GM23338 (cell line): ENCODE measurements around the gene MLF2. TPM values are rescaled to one million over a fixed set of nuclear protein-coding genes. Genes with fewer than 3 reads are reported as not detected.

Source experiments
- ATAC-seq: fragments of 200-7000 bp; cut with Tn5 transposase; 3 replicates; pipeline ENCODE4 v1.9.1; 2020
- DNase-seq: peaks from one replicate; pipeline ENCODE4 v3.0.0-alpha.2; 2015; ENCODE audit warnings: low spot score
- H2AFZ ChIP-seq: fragments of 200-600 bp; sonication (generic); 2 replicates; pipeline ENCODE4 v1.8.0; 2016; ENCODE audit warnings: antibody characterized with exemption, mild to moderate bottlenecking, moderate library complexity
- H3F3A ChIP-seq: fragments of 200-600 bp; sonication (generic); replicated peaks from 2 replicates; pipeline ENCODE4 v1.8.0; 2017; ENCODE audit warnings: antibody characterized with exemption, mixed run types, low read depth
- H3K27ac ChIP-seq: fragments of 200-600 bp; sonication (generic); 2 replicates; pipeline ENCODE4 v1.6.1; 2016; ENCODE audit warnings: low read depth
- H3K27me3 ChIP-seq: fragments of 200-600 bp; sonication (generic); 2 replicates; pipeline ENCODE4 v1.8.0; 2016; ENCODE audit warnings: mild to moderate bottlenecking, mixed run types, moderate library complexity; ENCODE audit not compliant: insufficient read depth
- H3K36me3 ChIP-seq: fragments of 200-600 bp; sonication (generic); 2 replicates; pipeline ENCODE4 v1.8.0; 2016; ENCODE audit warnings: mild to moderate bottlenecking; ENCODE audit not compliant: insufficient read depth
- H3K4me1 ChIP-seq: fragments of 200-600 bp; sonication (generic); 2 replicates; pipeline ENCODE4 v1.8.0; 2016; ENCODE audit warnings: mild to moderate bottlenecking, moderate library complexity; ENCODE audit not compliant: insufficient read depth
- H3K4me2 ChIP-seq: fragments of 200-600 bp; sonication (generic); 2 replicates; pipeline ENCODE4 v1.7.1; 2017; ENCODE audit warnings: mixed run types
- H3K4me3 ChIP-seq: fragments of 200-600 bp; sonication (generic); 2 replicates; pipeline ENCODE4 v1.6.1; 2016; ENCODE audit warnings: mixed run types
- H3K79me2 ChIP-seq: fragments of 200-600 bp; sonication (generic); replicated peaks from 2 replicates; pipeline ENCODE4 v1.8.0; 2017; ENCODE audit warnings: mild to moderate bottlenecking; ENCODE audit not compliant: insufficient read depth
- H3K9me2 ChIP-seq: fragments of 200-600 bp; sonication (generic); 2 replicates; pipeline ENCODE4 v1.8.0; 2017; ENCODE audit not compliant: insufficient read depth
- H4K20me1 ChIP-seq: fragments of 200-600 bp; sonication (generic); replicated peaks from 2 replicates; pipeline ENCODE4 v1.8.0; 2017; ENCODE audit warnings: mild to moderate bottlenecking; ENCODE audit not compliant: insufficient read depth
- H3K27ac Mint-ChIP-seq: 2 replicates; pipeline ENCODE4 v1.8.0; 2020; ENCODE audit warnings: inconsistent platforms, mild to moderate bottlenecking, moderate library complexity, mixed read lengths
- H3K27me3 Mint-ChIP-seq: 3 replicates; pipeline ENCODE4 v1.8.0; 2022; ENCODE audit warnings: low read depth, mild to moderate bottlenecking, moderate library complexity, mixed read lengths, inconsistent platforms; ENCODE audit not compliant: insufficient read depth, poor library complexity
- H3K36me3 Mint-ChIP-seq: 3 replicates; pipeline ENCODE4 v1.8.0; 2021; ENCODE audit warnings: low read depth, mild to moderate bottlenecking, inconsistent platforms, moderate library complexity, mixed read lengths
- H3K4me1 Mint-ChIP-seq: 3 replicates; pipeline ENCODE4 v1.8.0; 2020; ENCODE audit warnings: mild to moderate bottlenecking, inconsistent platforms, mixed read lengths
- H3K4me3 Mint-ChIP-seq: 3 replicates; pipeline ENCODE4 v1.8.0; 2021; ENCODE audit warnings: moderate library complexity, mild to moderate bottlenecking, inconsistent platforms, mixed read lengths
- H3K9me3 Mint-ChIP-seq: 3 replicates; pipeline ENCODE4 v1.8.0; 2020; ENCODE audit warnings: moderate library complexity, mild to moderate bottlenecking, inconsistent platforms, mixed read lengths
- CREB1 ChIP-seq: fragments of 250-450 bp; sonication (Bioruptor Pico); IDR thresholded peaks from 2 replicates; pipeline ENCODE4 v1.5.0; 2020; ENCODE audit warnings: low read depth, mild to moderate bottlenecking, moderate library complexity
- JUNB ChIP-seq: IDR thresholded peaks from one replicate; pipeline ENCODE4 v1.6.1; 2016; ENCODE audit warnings: antibody characterized with exemption; ENCODE audit not compliant: unreplicated experiment
- polyA plus RNA-seq: library from polyadenylated mRNA; unstranded; fragments of >200 nt; fragmentation: Nextera tagmentation; extraction: Ambion mirVana; gene quantifications from 2 replicates; pipeline ENCODE4 v1.2.1, GENCODE V29; 2016
- total RNA-seq: library from RNA; depleted of rRNA; stranded (reverse); fragments of >200 nt; shearing (Covaris generic); gene quantifications from 2 replicates; pipeline ENCODE4 v1.2.3, GENCODE V29; 2014
- TF ChIP-seq, protein P1 (sequence below): fragments of 250-450 bp; sonication (Bioruptor Pico); IDR thresholded peaks from 2 replicates; pipeline ENCODE4 v1.5.0; 2020; ENCODE audit warnings: mild to moderate bottlenecking, moderate library complexity
- TF ChIP-seq, protein P2 (sequence below), 2 experiments: fragments of 200-600 bp in 1 of 2; sonication (generic) in 1 of 2; conservative IDR thresholded peaks; 2 replicates each; pipeline versions ENCODE4 v1.5.1 to v1.6.1; 2016 to 2017; ENCODE audit warnings: antibody characterized with exemption in 2 of 2, low read depth in 2 of 2, mild to moderate bottlenecking in 2 of 2, moderate library complexity in 1 of 2

MLF2 gene
- total and polyA plus RNA-seq, 2 experiments from 2014 or later, result 280 to 289 TPM

- TF ChIP-seq, protein P1, sequence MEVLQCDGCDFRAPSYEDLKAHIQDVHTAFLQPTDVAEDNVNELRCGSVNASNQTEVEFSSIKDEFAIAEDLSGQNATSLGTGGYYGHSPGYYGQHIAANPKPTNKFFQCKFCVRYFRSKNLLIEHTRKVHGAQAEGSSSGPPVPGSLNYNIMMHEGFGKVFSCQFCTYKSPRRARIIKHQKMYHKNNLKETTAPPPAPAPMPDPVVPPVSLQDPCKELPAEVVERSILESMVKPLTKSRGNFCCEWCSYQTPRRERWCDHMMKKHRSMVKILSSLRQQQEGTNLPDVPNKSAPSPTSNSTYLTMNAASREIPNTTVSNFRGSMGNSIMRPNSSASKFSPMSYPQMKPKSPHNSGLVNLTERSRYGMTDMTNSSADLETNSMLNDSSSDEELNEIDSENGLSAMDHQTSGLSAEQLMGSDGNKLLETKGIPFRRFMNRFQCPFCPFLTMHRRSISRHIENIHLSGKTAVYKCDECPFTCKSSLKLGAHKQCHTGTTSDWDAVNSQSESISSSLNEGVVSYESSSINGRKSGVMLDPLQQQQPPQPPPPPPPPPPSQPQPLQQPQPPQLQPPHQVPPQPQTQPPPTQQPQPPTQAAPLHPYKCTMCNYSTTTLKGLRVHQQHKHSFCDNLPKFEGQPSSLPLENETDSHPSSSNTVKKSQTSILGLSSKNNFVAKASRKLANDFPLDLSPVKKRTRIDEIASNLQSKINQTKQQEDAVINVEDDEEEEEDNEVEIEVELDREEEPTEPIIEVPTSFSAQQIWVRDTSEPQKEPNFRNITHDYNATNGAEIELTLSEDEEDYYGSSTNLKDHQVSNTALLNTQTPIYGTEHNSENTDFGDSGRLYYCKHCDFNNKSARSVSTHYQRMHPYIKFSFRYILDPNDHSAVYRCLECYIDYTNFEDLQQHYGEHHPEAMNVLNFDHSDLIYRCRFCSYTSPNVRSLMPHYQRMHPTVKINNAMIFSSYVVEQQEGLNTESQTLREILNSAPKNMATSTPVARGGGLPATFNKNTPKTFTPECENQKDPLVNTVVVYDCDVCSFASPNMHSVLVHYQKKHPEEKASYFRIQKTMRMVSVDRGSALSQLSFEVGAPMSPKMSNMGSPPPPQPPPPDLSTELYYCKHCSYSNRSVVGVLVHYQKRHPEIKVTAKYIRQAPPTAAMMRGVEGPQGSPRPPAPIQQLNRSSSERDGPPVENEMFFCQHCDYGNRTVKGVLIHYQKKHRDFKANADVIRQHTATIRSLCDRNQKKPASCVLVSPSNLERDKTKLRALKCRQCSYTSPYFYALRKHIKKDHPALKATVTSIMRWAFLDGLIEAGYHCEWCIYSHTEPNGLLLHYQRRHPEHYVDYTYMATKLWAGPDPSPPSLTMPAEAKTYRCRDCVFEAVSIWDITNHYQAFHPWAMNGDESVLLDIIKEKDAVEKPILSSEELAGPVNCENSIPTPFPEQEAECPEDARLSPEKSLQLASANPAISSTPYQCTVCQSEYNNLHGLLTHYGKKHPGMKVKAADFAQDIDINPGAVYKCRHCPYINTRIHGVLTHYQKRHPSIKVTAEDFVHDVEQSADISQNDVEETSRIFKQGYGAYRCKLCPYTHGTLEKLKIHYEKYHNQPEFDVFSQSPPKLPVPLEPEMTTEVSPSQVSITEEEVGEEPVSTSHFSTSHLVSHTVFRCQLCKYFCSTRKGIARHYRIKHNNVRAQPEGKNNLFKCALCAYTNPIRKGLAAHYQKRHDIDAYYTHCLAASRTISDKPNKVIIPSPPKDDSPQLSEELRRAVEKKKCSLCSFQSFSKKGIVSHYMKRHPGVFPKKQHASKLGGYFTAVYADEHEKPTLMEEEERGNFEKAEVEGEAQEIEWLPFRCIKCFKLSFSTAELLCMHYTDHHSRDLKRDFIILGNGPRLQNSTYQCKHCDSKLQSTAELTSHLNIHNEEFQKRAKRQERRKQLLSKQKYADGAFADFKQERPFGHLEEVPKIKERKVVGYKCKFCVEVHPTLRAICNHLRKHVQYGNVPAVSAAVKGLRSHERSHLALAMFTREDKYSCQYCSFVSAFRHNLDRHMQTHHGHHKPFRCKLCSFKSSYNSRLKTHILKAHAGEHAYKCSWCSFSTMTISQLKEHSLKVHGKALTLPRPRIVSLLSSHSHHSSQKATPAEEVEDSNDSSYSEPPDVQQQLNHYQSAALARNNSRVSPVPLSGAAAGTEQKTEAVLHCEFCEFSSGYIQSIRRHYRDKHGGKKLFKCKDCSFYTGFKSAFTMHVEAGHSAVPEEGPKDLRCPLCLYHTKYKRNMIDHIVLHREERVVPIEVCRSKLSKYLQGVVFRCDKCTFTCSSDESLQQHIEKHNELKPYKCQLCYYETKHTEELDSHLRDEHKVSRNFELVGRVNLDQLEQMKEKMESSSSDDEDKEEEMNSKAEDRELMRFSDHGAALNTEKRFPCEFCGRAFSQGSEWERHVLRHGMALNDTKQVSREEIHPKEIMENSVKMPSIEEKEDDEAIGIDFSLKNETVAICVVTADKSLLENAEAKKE (CRISPR knock-in tag), result no peak
- TF ChIP-seq JUNB, result no peak
Measured at GRCh38 chr12:6748761-6749160, 4.2 kb downstream of the MLF2 start (continued).

DNA sequence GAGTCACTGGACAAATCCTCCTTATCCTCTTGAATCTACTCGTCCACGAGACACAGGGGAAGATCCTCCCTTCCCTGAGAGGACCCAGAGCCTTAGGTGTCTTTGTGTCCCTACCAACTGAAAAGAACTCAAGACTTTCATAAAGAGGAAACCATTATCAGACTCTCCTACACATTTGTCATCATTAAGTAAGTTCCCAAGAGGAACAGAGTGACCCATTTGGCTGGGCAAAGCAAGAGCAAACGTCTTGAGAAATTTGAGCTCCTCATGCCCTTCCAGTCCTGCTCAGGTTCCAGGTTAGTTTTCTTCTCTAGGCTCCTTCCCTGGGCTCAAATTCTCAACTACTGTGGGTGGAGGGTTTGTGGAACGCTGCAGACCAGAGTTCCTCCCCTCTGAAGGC is 5.7 kb downstream of the MLF2 start:
- Histone ChIP-seq H2AFZ (no peak overlapping the region), H3K4me2 (no peak overlapping the region), H3F3A (0 out of 2 replicates have a peak, but pooled peaks cover 9% of the 10 kb centered on the region), H3K27me3 (no peaks in the 10 kb centered on the region), H3K36me3 (peaks cover 35% of the 10 kb centered on the region), H3K4me1 (peaks cover 7% of the 10 kb centered on the region; the same call in 1 of the 2 replicates), H3K4me3 (no peak overlapping the region), H3K9me2 (no peaks in the 10 kb centered on the region), H3K79me2 (peaks cover 18% of the 10 kb centered on the region), H3K27ac (no peak overlapping the region), H4K20me1 (peaks cover 14% of the 10 kb centered on the region; the same call in 1 of the 2 replicates)
- no peaks in the 10 kb centered on the region for H3K9me3 Mint-ChIP-seq
- TF ChIP-seq, protein P2, sequence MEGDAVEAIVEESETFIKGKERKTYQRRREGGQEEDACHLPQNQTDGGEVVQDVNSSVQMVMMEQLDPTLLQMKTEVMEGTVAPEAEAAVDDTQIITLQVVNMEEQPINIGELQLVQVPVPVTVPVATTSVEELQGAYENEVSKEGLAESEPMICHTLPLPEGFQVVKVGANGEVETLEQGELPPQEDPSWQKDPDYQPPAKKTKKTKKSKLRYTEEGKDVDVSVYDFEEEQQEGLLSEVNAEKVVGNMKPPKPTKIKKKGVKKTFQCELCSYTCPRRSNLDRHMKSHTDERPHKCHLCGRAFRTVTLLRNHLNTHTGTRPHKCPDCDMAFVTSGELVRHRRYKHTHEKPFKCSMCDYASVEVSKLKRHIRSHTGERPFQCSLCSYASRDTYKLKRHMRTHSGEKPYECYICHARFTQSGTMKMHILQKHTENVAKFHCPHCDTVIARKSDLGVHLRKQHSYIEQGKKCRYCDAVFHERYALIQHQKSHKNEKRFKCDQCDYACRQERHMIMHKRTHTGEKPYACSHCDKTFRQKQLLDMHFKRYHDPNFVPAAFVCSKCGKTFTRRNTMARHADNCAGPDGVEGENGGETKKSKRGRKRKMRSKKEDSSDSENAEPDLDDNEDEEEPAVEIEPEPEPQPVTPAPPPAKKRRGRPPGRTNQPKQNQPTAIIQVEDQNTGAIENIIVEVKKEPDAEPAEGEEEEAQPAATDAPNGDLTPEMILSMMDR (conservative IDR thresholded peaks at IDR 0.05; ENCODE audit: low read depth in 2 of 2), result no peak
- no peak for TF ChIP-seq CREB1 (CRISPR knock-in tag)
- ATAC-seq (no peak), DNase-seq (no peak)
- peaks cover 13% of the 10 kb centered on the region for H3K27me3 Mint-ChIP-seq
- peaks cover 68% of the 10 kb centered on the region for H3K36me3 Mint-ChIP-seq
- no peak overlapping the region for H3K27ac Mint-ChIP-seq
- peaks cover 9% of the 10 kb centered on the region for H3K4me1 Mint-ChIP-seq
- no peak overlapping the region for H3K4me3 Mint-ChIP-seq
